ENCODE results near the gene RAB34. TPM values are rescaled to one million over a fixed set of nuclear protein-coding genes. Genes with fewer than 3 reads are reported as not detected.

Gene RAB34
- total RNA-seq, 1 donor from 2014 or later = 68.7 TPM

- H3K27me3 ChIP-seq (ENCODE audit: control insufficient read depth, insufficient read depth, low read length) = no peaks in the 10 kb centered on the region
- H3K4me3 ChIP-seq (ENCODE audit: low read depth, low read length) = no peak overlapping the region
- FAIRE-seq = peak; percentile 50
- H3K36me3 ChIP-seq (ENCODE audit: control insufficient read depth, insufficient read depth, low read length) = peaks cover 10% of the 10 kb centered on the region
- DNase-seq (ENCODE audit: low read depth) = no peak
- TF ChIP-seq CTCF (IDR thresholded peaks at IDR 0.05; ENCODE audit: insufficient read depth, low read length, severe bottlenecking) = no peak
Observed at GRCh38 chr17:28712705-28713415, 4.8 kb downstream of the RAB34 start.

- H3K36me3 ChIP-seq (ENCODE audit: control insufficient read depth, insufficient read depth, low read length) = peaks cover 10% of the 10 kb centered on the region
- no peak overlapping the region for H3K4me3 ChIP-seq (ENCODE audit: low read depth, low read length)
- DNase-seq (ENCODE audit: low read depth) (no peak), FAIRE-seq (no peak)
- H3K27me3 ChIP-seq (ENCODE audit: control insufficient read depth, insufficient read depth, low read length) = no peaks in the 10 kb centered on the region
- TF ChIP-seq CTCF (IDR thresholded peaks at IDR 0.05; ENCODE audit: insufficient read depth, low read length, severe bottlenecking) = no peak
Observed at GRCh38 chr17:28712032-28712704, 5.5 kb downstream of the RAB34 start.

GRCh38 chr17:28711723-28712031 lies 6.0 kb downstream of the RAB34 start, which contains the start of gene PROCA1:
TSS of gene PROCA1 (minus strand) at chr17:28711888. CDS start at chr17:28711660, 228 bp downstream.
- Histone ChIP-seq H3K4me3 (ENCODE audit: low read depth, low read length) (peak within 1 kb of the TSS; percentile 70), H3K36me3 (ENCODE audit: control insufficient read depth, insufficient read depth, low read length) (peaks cover 10% of the 10 kb centered on the region), H3K27me3 (ENCODE audit: control insufficient read depth, insufficient read depth, low read length) (no peaks in the 10 kb centered on the region)
- TF ChIP-seq CTCF (IDR thresholded peaks at IDR 0.05; ENCODE audit: insufficient read depth, low read length, severe bottlenecking) = no peak
- DNase-seq (ENCODE audit: low read depth) (no peak), FAIRE-seq (no peak)

GRCh38 chr17:28710861-28711722 lies 6.6 kb downstream of the RAB34 start:
- Histone ChIP-seq H3K4me3 (ENCODE audit: low read depth, low read length) (peak overlapping the region; percentile 70), H3K27me3 (ENCODE audit: control insufficient read depth, insufficient read depth, low read length) (no peaks in the 10 kb centered on the region), H3K36me3 (ENCODE audit: control insufficient read depth, insufficient read depth, low read length) (peaks cover 10% of the 10 kb centered on the region)
- no peak for TF ChIP-seq CTCF (IDR thresholded peaks at IDR 0.05; ENCODE audit: insufficient read depth, low read length, severe bottlenecking)
- FAIRE-seq (no peak), DNase-seq (ENCODE audit: low read depth) (peak; percentile 59)

GRCh38 chr17:28707339-28707720 lies 10.3 kb downstream of the RAB34 start:
- DNase-seq (ENCODE audit: low read depth) (no peak), FAIRE-seq (no peak)
- TF ChIP-seq CTCF (IDR thresholded peaks at IDR 0.05; ENCODE audit: insufficient read depth, low read length, severe bottlenecking) = no peak
- Histone ChIP-seq H3K27me3 (ENCODE audit: control insufficient read depth, insufficient read depth, low read length) (no peaks in the 10 kb centered on the region), H3K4me3 (ENCODE audit: low read depth, low read length) (no peak overlapping the region), H3K36me3 (ENCODE audit: control insufficient read depth, insufficient read depth, low read length) (peaks cover 13% of the 10 kb centered on the region)
